GM21576 (cell line): Measurements from ENCODE around the gene ZYG11B.
"Not testable (repeated sequence)": the region's sequence is repeated elsewhere in the genome, so short reads cannot be mapped to it uniquely, and the experiment has no call there.

Source experiments
- ATAC-seq: cut with Tn5 transposase; IDR thresholded peaks from one replicate; pipeline ENCODE4 v1.9.1; 2021; ENCODE audit warnings: mild to moderate bottlenecking, moderate library complexity; ENCODE audit not compliant: unreplicated experiment

Gene ZYG11B

DNA sequence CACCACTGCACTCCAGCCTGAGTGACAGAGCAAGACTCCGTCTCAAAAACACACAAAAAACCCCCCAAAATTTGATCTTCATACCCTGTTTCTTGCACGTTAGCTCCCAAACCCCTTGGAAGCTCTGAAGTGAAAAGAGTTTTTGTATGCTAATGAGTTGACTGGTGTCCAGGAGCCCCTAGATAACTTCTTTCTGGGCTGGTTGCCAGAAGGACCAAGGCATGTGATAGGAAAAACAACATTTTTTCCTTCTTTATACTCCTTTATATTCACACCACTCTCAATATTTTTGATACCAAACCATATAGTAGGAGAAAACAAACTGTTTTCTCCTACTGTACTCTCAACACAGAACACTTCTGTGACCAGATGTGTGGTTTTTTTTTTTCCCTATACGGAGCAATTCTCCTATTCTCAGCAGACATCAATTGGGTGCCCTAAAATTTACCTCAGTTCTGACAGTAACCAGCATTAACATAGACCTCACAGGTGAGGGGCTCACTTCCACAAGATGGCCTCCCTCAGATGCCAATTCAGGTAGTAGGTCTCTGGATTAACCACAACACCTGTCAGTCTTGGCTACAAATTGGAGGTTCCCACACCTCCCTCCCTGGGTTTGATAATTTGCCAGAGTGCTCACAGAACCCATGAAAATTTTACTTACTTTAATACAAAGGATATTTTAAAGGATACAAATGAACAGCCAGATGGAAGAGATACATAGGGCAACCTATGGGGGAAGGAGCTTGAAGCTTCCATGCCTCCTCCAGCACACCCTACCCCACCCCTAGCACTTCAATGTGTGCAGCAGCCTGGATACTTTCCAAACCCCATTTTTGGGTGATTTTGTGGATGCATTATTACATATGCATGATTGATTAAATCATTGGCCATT, 25.6 kb downstream of the ZYG11B start:
- ATAC-seq: no peak

DNA sequence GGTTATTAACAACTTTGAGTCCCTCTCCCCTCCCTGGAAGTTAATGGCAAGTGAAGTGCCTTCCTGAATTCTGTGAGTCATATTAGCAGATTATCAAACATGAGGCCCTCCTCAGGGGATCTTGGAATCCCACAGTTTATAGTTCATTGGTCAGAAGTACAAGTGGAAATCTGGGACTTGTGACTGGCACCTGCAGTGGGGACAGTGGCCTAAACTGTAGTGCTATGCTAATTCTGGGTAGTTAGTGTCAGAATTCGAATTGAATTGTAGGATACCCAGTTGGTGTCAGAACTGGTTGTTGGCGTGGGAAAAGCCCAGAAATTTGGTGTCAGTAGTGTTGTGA, 26.2 kb downstream of the ZYG11B start:
- no peak for ATAC-seq

DNA sequence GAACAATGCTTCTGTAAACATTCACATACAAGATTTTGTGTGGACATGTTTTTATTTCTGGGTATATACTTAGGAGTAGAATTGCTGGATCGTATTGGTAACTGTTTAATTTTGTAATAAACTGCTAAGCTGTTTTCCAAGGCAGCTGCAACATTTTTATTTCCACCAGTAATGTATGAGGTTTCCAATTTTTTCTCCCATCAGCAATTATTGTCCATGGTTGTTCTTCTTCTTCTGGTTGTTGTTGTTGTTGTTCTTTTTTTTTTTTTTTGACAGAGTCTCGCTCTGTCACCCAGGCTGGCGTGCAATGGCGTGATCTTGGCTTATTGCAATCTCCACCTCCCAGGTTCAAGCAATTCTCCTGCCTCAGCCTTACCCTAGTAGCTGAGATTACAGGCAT, 26.9 kb downstream of the ZYG11B start:
- ATAC-seq: no peak

DNA sequence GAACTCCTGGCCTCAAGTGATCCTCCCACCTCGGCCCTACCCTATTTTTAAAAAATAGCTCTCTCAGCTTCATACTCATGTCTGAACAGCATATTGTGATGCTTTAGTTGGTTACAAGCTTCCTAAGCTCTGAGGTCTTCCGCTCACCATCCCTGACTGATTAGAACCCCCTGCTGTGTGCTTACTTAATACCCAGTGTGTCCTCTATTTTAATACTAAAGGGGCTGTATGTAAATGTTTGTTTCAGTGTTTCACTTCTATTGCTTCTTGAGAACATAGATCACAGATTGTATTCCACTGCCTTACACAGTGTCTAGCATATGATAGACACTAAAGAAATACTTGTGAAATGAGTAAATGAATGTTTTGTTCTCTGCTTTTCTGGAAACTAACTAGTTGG, 29.8 kb downstream of the ZYG11B start:
- ATAC-seq: no peak

GRCh38 chr1:52759908-52760307, 33.7 kb downstream of the ZYG11B start:
- ATAC-seq: no peak

DNA sequence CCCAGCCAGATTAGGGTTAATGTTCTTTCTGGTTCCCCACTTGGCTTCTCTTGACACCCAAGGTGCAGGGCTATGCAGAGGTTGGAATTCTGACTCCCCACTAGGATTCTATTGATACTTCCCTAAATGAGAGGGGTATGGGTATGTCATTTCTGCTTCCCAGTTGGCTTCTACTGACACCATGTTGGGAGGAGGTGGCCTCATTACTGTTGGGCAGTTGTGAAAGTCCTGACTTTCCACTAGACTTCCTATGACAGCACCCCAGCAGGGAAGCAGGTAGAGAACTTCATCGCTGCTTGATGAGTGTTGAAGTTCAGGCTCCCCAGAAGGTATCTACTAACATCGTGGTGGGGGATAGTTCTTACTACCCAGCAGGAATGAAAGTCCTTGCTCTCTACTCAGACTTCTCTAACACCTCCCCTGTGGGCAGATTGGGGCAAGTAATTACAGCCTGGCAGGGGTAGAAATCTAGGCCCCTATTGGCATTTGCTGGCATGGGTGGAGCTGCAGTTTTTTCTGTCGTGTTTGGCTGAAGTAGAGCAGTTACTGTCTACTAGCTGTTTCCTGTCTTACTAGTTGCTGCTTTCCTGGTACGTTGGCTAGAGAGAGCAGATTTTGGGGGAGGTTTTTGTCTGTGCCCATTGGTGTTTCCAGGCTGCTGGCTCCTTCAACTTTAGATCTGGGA, 41.5 kb downstream of the ZYG11B start:
- no peak for ATAC-seq

GRCh38 chr1:52769346-52770033, 43.2 kb downstream of the ZYG11B start:
- ATAC-seq: no peak

DNA sequence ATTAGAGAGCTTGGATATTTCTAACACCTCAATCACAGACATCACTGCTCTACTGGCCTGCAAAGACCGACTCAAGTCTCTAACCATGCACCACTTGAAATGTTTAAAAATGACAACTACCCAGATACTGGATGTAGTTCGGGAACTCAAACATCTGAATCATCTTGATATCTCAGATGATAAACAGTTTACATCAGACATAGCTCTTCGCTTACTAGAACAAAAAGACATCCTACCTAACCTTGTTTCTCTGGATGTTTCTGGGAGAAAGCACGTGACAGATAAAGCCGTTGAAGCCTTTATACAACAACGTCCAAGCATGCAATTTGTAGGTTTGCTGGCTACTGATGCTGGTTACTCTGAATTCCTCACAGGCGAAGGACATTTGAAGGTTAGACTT, 45.1 kb downstream of the ZYG11B start:
- ATAC-seq: no peak

DNA sequence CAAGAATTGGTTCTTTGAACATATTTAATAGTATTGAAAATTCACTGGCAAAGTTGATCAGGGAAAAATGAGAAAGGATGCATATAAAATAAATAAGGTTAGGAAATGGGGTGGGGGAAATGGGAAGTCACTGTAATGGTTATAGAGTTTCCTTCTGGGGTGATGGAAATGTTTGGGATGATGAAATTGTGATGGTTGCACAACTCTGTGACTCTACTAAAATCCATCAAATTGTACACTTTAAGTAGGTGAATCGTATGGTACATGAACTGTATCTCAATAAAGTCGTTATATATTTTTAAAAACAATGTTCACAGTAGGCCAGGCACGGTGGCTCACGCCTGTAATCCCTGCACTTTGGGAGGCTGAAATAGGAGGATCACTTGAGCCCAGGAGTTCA, 59.9 kb downstream of the ZYG11B start:
- ATAC-seq: no peak

GRCh38 chr1:52790429-52790828, 64.2 kb downstream of the ZYG11B start:
- ATAC-seq: not testable (repeated sequence)

DNA sequence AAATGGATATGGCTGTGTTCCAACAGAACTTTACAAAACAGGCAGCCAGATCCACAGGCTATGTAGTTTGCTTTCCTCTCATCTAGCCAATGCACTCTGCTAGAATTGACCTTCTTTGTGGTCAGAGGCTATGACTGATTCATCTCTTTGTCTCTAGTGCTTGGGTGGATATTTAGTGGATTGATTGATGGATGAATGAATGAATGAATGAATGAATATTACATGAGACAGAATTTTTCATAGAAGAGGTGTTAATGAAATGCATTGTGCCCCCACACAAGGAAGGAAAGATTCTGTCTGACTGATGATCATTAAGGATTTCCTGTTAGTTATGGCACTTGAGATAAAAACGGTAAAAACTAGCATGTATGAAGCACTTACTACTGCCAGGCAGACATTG, 65.8 kb downstream of the ZYG11B start:
- no peak for ATAC-seq

- not testable (repeated sequence) for ATAC-seq
These were observed 67.5 kb downstream of the ZYG11B start for GRCh38 chr1:52793717-52794116.

DNA sequence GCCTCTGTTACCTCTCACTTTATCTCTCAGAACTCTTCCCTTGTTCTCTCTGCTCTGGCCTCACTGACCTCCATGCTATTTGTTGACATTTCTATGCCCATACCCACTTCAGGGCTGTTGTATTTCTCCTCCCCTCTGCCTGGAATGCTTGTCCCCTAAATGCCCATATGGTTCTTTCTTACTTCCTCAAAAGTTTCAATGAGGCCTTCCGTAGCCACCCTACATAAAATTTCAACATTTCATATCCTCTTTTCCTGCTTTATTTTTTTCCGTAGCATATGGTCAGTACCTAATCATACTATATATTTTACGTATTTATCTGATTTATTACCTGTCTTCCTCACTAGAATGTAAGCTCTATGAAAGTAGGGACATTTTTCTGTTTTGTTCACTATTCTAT, 69.2 kb downstream of the ZYG11B start:
- no peak for ATAC-seq

- ATAC-seq: no peak
These were observed 72.1 kb downstream of the ZYG11B start for GRCh38 chr1:52798331-52798730.

GRCh38 chr1:52801011-52801410, 74.8 kb downstream of the ZYG11B start:
- ATAC-seq: no peak

- ATAC-seq: not testable (repeated sequence)
These were observed 77.8 kb downstream of the ZYG11B start for GRCh38 chr1:52804083-52804482.

GRCh38 chr1:52814465-52814864, 88.2 kb downstream of the ZYG11B start:
- ATAC-seq: no peak

DNA sequence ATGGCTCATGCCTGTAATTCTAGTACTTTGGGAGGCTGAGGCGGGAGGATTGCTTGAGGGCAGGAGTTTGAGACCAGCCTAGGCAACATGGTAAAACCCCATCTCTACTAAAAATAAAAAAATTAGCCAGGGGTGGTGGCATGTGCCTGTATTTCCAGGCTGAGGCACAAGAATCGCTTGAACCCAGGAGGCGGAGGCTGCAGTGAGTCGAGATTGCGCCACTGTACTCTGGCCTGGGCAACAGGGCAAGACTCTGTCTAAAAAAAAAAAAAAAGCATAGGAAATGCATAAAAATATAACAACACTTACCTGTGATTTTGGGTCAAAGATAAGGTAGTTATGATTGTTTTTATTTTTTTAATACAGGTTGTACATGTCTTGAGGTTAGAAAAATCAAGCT, 94.6 kb downstream of the ZYG11B start:
- not testable (repeated sequence) for ATAC-seq

DNA sequence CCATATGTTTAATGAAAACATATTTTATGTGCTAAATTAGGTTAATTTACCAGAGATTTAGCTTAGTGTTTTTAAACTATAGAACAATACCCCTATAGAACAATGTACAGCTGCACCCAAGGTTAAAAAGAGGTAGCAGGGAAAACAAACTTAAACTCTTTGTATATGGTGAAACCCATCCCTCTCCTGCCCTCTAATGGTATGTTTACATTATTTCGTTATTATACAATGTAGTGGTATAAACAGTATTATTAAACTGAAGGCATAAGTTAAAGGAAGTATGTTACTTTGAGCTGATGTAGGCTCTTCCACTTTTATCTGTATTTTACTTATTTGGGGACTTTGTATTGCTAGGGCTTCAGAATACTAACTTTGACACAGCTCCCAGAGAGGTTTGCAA, 99.6 kb downstream of the ZYG11B start:
- ATAC-seq: no peak

DNA sequence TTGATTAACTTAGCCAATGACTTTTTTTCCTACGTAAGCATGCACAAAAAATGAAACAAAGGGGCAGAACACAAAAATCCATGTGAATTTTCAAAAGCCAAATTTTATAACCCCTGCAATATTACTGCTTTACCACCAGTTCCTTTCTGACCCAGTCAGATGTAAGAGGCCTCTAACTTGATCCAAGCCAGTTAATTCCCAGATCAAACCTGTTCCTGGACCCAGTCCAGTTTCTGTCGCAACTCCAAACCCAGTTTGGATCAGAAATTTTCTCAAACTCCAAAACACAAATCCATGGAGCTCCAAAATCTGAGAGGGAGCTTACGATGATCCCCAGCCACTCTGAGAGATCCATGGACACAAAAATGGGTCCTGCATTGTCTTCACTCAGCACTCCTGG, 108.5 kb downstream of the ZYG11B start:
- ATAC-seq: no peak

- ATAC-seq: no peak
These were observed 109.8 kb downstream of the ZYG11B start for GRCh38 chr1:52836035-52836434.

GRCh38 chr1:52839175-52839574, 112.9 kb downstream of the ZYG11B start:
- not testable (repeated sequence) for ATAC-seq
